ENCODE measurements around the gene FSTL1. TPM values are rescaled to one million over a fixed set of nuclear protein-coding genes. Genes with fewer than 3 reads are reported as not detected.

Gene FSTL1
- total RNA-seq, 1 experiment from 2014 or later, result 1.4 TPM

DNA sequence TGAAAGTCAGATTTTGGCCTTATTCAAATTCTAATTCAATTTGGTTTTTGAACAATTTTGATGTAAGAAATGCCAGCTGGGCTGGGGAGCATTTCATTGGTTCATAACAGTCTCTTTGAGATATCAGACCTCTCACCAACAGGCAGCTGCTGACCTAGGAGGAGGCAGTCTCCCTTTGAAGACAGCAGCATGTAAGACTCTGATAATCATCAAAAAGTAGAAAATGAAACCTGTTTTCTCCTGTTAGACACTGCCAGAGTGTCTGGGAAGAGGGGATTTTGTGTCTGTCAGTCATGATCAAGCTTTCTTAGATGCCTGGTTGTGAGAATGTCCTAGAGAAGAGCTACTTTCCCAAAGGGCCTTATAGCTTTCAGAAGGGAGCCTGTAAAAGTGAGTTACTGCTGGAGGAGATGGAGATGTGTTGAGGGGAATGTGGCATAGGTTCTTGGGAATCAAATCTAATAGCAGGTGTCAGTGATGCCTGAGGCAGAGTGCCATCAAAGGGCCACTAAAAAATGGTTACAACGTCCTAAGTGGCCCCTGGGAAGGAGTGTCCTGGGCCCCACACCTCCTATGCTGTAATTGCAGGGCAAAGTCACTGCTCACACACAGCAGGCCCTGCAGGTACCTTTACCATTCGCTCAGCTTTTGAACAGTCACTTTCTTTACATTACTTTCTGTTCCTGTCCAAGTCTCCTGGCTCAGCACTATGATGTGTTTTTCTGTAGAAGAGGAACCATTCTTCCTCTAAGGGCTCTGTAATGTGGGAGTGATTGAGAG lies 43.1 kb downstream of the FSTL1 start:
- CTCF ChIA-PET, result no interaction called here
- Mint-ChIP-seq H3K4me1 (ENCODE audit: low read depth, unreplicated experiment) (no peaks in the 10 kb centered on the region), H3K9me3 (ENCODE audit: unreplicated experiment) (no peaks in the 10 kb centered on the region), H3K4me3 (ENCODE audit: unreplicated experiment) (no peak overlapping the region), H3K27me3 (ENCODE audit: insufficient read depth, unreplicated experiment) (no peaks in the 10 kb centered on the region), H3K36me3 (ENCODE audit: insufficient read depth, unreplicated experiment) (no peaks in the 10 kb centered on the region), H3K27ac (ENCODE audit: unreplicated experiment) (no peak overlapping the region)
- BruUV-seq (replicated peaks), result no TSS peak
- H3K4me1 ChIP-seq, result no peaks in the 10 kb centered on the region
- intact Hi-C loops (cut with micrococcal nuclease; ENCODE audit: unreplicated experiment), result no loop called here
- POLR2A ChIA-PET, result no interaction called here
- H3K9me3 ChIP-seq, result no peaks in the 10 kb centered on the region
- no peaks in the 10 kb centered on the region for H3K36me3 ChIP-seq (ENCODE audit: control insufficient read depth, insufficient read depth, low read length)
- TF ChIP-seq, protein P1, sequence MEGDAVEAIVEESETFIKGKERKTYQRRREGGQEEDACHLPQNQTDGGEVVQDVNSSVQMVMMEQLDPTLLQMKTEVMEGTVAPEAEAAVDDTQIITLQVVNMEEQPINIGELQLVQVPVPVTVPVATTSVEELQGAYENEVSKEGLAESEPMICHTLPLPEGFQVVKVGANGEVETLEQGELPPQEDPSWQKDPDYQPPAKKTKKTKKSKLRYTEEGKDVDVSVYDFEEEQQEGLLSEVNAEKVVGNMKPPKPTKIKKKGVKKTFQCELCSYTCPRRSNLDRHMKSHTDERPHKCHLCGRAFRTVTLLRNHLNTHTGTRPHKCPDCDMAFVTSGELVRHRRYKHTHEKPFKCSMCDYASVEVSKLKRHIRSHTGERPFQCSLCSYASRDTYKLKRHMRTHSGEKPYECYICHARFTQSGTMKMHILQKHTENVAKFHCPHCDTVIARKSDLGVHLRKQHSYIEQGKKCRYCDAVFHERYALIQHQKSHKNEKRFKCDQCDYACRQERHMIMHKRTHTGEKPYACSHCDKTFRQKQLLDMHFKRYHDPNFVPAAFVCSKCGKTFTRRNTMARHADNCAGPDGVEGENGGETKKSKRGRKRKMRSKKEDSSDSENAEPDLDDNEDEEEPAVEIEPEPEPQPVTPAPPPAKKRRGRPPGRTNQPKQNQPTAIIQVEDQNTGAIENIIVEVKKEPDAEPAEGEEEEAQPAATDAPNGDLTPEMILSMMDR (IDR thresholded peaks at IDR 0.05; ENCODE audit: insufficient read depth in 1 of 2, low read depth in 1 of 2, low read length in 1 of 2, severe bottlenecking in 1 of 2, unreplicated experiment in 1 of 2), result no peak
- no peak overlapping the region for H3K4me3 ChIP-seq (ENCODE audit: low read depth, low read length)
- no peaks in the 10 kb centered on the region; the same call in 1 of the 2 replicates for H3K27me3 ChIP-seq (replicated peaks; ENCODE audit: control insufficient read depth, insufficient read depth, low read length)
- DNase-seq, result no peak

DNA sequence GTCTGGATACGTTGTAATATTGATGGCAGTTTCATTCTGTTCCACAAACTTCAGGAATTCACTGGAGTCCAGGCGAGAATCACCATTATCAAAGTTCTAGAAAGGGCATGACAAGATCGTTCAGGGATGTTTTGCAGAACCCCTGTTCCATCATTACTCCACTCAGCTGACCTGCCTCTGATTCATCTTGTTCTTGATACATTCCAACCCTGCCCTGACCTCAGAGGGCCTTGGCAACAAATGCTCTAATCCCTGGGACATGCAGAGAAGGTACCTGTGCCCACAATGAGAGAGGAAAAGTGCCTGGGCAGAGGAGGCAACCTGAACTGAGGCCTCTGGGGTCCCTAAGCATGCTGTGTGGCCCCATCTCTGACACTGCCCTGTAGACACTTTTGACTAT lies 45.9 kb downstream of the FSTL1 start:
- H3K4me1 Mint-ChIP-seq (ENCODE audit: low read depth, unreplicated experiment), result no peaks in the 10 kb centered on the region
- intact Hi-C loops (cut with micrococcal nuclease; ENCODE audit: unreplicated experiment), result no loop called here
- BruUV-seq (replicated peaks), result no TSS peak
- no peak overlapping the region for H3K27ac Mint-ChIP-seq (ENCODE audit: unreplicated experiment)
- ChIA-PET CTCF (no interaction called here), POLR2A (no interaction called here)
- Histone ChIP-seq H3K4me3 (ENCODE audit: low read depth, low read length) (no peak overlapping the region), H3K36me3 (ENCODE audit: control insufficient read depth, insufficient read depth, low read length) (no peaks in the 10 kb centered on the region), H3K4me1 (no peaks in the 10 kb centered on the region), H3K27me3 (replicated peaks; ENCODE audit: control insufficient read depth, insufficient read depth, low read length) (no peaks in the 10 kb centered on the region; the same call in 1 of the 2 replicates), H3K9me3 (no peaks in the 10 kb centered on the region)
- TF ChIP-seq, protein P1 (IDR thresholded peaks at IDR 0.05; ENCODE audit: insufficient read depth in 1 of 2, low read depth in 1 of 2, low read length in 1 of 2, severe bottlenecking in 1 of 2, unreplicated experiment in 1 of 2), result no peak
- H3K9me3 Mint-ChIP-seq (ENCODE audit: unreplicated experiment), result no peaks in the 10 kb centered on the region
- no peaks in the 10 kb centered on the region for H3K27me3 Mint-ChIP-seq (ENCODE audit: insufficient read depth, unreplicated experiment)
- no peak for DNase-seq
- H3K4me3 Mint-ChIP-seq (ENCODE audit: unreplicated experiment), result no peak overlapping the region
- no peaks in the 10 kb centered on the region for H3K36me3 Mint-ChIP-seq (ENCODE audit: insufficient read depth, unreplicated experiment)

DNA sequence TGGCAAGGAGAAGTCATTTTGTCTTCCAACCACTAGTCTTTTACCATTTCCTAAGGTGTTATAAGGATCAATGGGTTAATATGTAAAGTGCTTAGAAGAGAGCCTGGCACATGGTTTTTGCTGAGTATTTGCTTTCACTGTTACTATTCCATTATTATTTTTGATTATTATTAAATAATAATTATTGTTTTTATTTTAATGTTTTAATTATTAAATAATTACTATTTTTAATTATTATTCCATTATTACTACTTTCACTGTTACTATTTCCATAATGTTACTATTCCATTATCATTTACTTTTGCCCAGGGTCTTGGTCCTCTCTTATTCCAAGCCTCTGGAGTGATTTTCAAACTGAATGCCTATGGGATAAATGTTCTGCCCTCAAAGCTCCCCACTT lies 48.5 kb downstream of the FSTL1 start:
- Mint-ChIP-seq H3K4me3 (ENCODE audit: unreplicated experiment) (no peak overlapping the region), H3K9me3 (ENCODE audit: unreplicated experiment) (no peaks in the 10 kb centered on the region), H3K27ac (ENCODE audit: unreplicated experiment) (no peak overlapping the region), H3K36me3 (ENCODE audit: insufficient read depth, unreplicated experiment) (no peaks in the 10 kb centered on the region), H3K27me3 (ENCODE audit: insufficient read depth, unreplicated experiment) (no peaks in the 10 kb centered on the region), H3K4me1 (ENCODE audit: low read depth, unreplicated experiment) (no peaks in the 10 kb centered on the region)
- no TSS peak for BruUV-seq (replicated peaks)
- ChIA-PET CTCF (no interaction called here), POLR2A (no interaction called here)
- intact Hi-C loops (cut with micrococcal nuclease; ENCODE audit: unreplicated experiment), result no loop called here
- H3K27me3 ChIP-seq (replicated peaks; ENCODE audit: control insufficient read depth, insufficient read depth, low read length), result no peaks in the 10 kb centered on the region; the same call in 1 of the 2 replicates
- TF ChIP-seq, protein P1 (IDR thresholded peaks at IDR 0.05; ENCODE audit: insufficient read depth in 1 of 2, low read depth in 1 of 2, low read length in 1 of 2, severe bottlenecking in 1 of 2, unreplicated experiment in 1 of 2), result no peak
- H3K4me3 ChIP-seq (ENCODE audit: low read depth, low read length), result no peak overlapping the region
- no peak for DNase-seq
- H3K4me1 ChIP-seq, result no peaks in the 10 kb centered on the region
- no peaks in the 10 kb centered on the region for H3K9me3 ChIP-seq
- no peaks in the 10 kb centered on the region for H3K36me3 ChIP-seq (ENCODE audit: control insufficient read depth, insufficient read depth, low read length)

Measured in Caco-2 (cell line).